A172 (cell line): Measurements from ENCODE around the gene FHL3. TPM values are rescaled to one million over a fixed set of nuclear protein-coding genes. Genes with fewer than 3 reads are reported as not detected.

Experiments
- DNase-seq: peaks from one replicate; pipeline ENCODE4 v3.0.0-alpha.2; 2015; ENCODE audit warnings: low spot score
- total RNA-seq: library from RNA; depleted of rRNA; stranded (reverse); fragments of >200 nt; shearing (Covaris generic); gene quantifications from 2 replicates; pipeline ENCODE4 v1.2.3, GENCODE V29; 2014; rRNA removed

Gene FHL3
- 14.8 and 23.1 TPM in 2 replicates for total RNA-seq

- DNase-seq: peak; percentile 18
Measured at GRCh38 chr1:38005195-38006007, at the start of gene FHL3. TSS of gene FHL3 (minus strand) at chr1:38005514. CDS start at chr1:37999412, 6,102 bp downstream.

GRCh38 chr1:38053416-38054091, 48.2 kb upstream of the FHL3 start:
- DNase-seq: no peak

DNA sequence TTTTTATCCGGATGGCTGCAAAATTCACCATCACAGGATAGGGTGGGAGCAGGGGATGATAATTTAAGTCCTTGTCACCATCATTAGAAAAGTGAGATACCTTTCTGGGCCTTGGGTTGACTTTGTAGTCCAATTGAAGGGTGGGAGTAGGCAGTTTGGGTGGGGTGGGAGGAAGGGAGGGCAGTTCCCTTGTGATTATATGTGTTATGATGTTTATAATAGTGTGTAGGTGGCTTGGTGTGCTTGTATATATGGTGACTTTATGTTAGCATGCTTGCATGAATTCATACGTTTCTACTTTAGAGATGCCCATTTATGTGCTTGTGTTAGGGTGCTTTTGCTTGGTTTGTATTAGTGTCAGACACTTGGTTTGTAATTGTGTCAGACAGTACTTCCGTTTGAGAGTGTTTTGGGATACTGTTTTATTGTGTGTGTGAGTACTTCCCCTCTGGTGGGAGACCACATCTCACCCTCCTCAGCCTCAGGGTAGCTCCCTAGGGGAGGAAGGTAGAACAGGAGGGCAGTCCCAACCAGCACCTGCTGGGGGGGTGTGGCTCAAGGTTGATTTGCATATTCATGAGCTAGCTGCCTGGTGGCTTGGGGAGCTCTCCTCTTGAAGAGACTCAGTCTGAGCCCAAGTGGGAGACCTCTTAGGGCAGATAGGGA, 47.6 kb upstream of the FHL3 start:
- no peak for DNase-seq

- DNase-seq: no peak
Measured at GRCh38 chr1:38051079-38051543, 45.8 kb upstream of the FHL3 start.

- DNase-seq: no peak
Measured at GRCh38 chr1:38050397-38051078, 45.2 kb upstream of the FHL3 start.

GRCh38 chr1:38047603-38048141, 42.4 kb upstream of the FHL3 start:
- no peak for DNase-seq

DNA sequence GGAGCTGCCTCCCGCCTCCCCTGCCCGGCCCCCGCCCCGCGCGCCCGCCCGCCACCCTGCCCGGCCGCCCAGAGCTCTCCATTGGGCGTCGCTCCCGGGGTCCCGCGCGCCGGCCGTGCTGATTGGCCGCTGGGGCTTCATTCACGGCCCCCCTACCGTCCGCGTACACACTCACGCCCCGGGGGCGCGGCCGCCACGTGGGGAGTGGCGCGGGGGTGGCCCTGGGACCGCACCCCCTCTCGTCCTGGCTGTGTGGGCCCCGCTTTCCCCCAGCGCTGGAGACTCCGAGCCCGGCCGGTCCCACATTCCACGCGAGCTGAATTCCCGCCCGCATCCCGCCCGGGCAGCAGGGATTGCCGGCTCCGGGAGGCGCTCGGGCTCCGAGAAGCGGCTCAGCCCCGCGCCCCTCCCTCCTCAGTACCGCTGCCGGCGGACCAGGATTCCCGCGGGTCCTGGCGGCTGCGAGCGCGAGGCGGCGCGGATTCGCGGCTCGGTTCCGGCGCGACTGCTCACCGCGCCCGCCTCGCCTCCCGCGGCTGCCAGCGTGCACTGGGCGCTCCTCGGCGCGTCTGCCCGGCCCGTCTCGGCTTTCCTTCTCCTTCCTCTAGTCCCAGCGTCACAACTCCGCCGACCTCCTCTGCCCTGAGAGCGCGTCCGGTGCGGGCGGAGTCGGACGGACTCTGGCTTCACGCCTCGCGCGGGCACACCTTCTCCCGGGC, 41.7 kb upstream of the FHL3 start:
- peak; percentile 51 for DNase-seq

DNA sequence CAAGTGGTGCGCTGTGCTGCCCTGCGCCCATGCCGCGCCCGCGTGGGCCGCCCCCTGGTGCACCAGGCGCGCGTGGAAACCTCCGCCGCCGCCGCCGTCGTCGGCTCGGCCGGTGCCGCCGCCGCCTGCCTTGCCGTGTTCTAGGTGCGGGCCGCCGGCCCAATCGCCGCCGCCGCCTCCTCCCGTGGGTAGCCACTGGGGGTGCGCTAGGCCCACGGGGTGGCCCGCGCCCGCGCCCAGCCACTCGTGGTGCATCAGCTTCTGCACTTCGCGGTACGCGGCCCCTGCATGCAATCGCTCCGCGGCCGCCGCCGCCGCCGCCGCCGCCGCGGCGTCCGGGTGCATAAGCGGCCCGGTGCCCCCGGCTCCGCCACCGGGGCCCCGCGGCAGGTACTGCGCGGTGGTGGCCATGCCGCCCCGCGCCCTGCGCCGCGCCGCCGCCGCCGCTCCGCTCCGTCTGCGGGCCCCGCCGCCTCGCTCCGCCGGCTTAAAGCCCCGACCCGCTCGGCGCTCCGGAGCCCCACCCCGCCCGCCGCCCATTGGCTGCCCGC, 41.1 kb upstream of the FHL3 start, which contains the start of gene POU3F1:
Gene POU3F1 (minus strand): TSS at position 461 of the 551 bp plus-strand sequence. CDS start 50 bp downstream, at position 411.
- no peak for DNase-seq

- DNase-seq: no peak
Measured at GRCh38 chr1:38045401-38046332, 40.4 kb upstream of the FHL3 start.

GRCh38 chr1:38044221-38045215, 39.2 kb upstream of the FHL3 start:
- DNase-seq: no peak

GRCh38 chr1:38043036-38043747, 37.9 kb upstream of the FHL3 start:
- DNase-seq: no peak

- no peak for DNase-seq
Measured at GRCh38 chr1:38041936-38042834, 36.9 kb upstream of the FHL3 start.

- DNase-seq: no peak
Measured at GRCh38 chr1:38039331-38040088, 34.2 kb upstream of the FHL3 start.

DNA sequence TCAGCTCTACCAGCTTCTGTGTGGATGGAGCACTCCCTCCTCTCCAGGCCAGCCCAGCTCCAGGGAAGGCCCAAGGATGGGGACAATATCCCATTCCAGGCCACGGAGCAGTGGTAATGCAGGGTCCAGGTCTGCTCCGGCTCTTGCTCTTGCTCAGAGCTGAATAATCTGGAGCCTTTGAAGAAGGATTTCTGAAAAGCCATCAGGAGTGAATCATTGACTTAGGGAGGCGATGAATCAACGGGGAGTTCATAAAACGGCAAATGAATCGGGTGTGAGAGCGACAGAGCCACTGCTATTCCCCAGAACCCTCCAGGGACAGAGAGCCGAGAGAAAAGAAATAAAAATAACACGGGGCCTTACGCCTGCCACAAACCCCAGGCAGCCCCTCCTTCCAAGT, 33.5 kb upstream of the FHL3 start:
- peak; percentile 38 for DNase-seq

GRCh38 chr1:38037221-38037939, 32.1 kb upstream of the FHL3 start:
- no peak for DNase-seq
